Measurements from ENCODE around the gene ATXN3L. TPM values are rescaled to one million over a fixed set of nuclear protein-coding genes. Genes with fewer than 3 reads are reported as not detected.

Gene ATXN3L
- total RNA-seq, 2 experiments from 2014 or later: not detected

- ChIA-PET POLR2A (no interaction called here), CTCF (no interaction called here)
- H3K9me3 Mint-ChIP-seq: no peaks in the 10 kb centered on the region
- DNase-seq: no peak
- H3K4me1 Mint-ChIP-seq: no peaks in the 10 kb centered on the region
- H3K4me3 Mint-ChIP-seq: no peak overlapping the region
- H3K27me3 Mint-ChIP-seq: no peaks in the 10 kb centered on the region
- H3K27ac Mint-ChIP-seq: no peak overlapping the region
- no peaks in the 10 kb centered on the region for H3K36me3 Mint-ChIP-seq (ENCODE audit: low read depth)
These were observed 47.4 kb downstream of the ATXN3L start for GRCh38 chrX:13272426-13272825.

GRCh38 chrX:13271511-13271910 is 48.3 kb downstream of the ATXN3L start:
- ChIA-PET CTCF (no interaction called here), POLR2A (no interaction called here)
- Mint-ChIP-seq H3K27me3 (no peaks in the 10 kb centered on the region), H3K4me1 (no peaks in the 10 kb centered on the region), H3K4me3 (no peak overlapping the region), H3K36me3 (ENCODE audit: low read depth) (no peaks in the 10 kb centered on the region), H3K9me3 (no peaks in the 10 kb centered on the region), H3K27ac (no peak overlapping the region)
- no peak for DNase-seq

DNA sequence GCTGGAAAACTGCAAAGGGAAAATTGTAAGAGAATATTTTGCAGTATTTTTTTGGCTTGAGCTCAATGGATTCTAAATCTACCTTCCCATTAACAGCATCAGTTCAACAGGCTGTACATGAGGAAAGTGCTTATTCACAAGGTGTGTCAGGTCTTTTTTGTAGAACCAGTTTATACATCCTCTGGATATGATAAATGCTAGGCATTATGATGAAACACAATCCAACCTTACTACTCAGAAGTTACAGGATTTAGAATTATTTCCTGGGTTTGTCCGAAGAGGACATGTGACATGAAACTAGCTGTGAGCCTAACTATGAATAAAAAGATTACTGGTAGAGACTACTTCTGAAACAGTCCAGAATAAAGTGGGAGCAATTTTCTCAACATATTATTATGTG is 49.5 kb downstream of the ATXN3L start:
- POLR2A ChIA-PET: no interaction called here
- Mint-ChIP-seq H3K27ac (no peak overlapping the region), H3K9me3 (no peaks in the 10 kb centered on the region), H3K27me3 (no peaks in the 10 kb centered on the region), H3K4me1 (no peaks in the 10 kb centered on the region), H3K36me3 (ENCODE audit: low read depth) (no peaks in the 10 kb centered on the region), H3K4me3 (no peak overlapping the region)
- no peak for DNase-seq
- CTCF ChIA-PET: no interaction called here

GRCh38 chrX:13268874-13269273 is 51.0 kb downstream of the ATXN3L start:
- CTCF ChIA-PET: no interaction called here
- Mint-ChIP-seq H3K4me1 (no peaks in the 10 kb centered on the region), H3K36me3 (ENCODE audit: low read depth) (no peaks in the 10 kb centered on the region), H3K4me3 (no peak overlapping the region), H3K27me3 (no peaks in the 10 kb centered on the region), H3K27ac (no peak overlapping the region), H3K9me3 (no peaks in the 10 kb centered on the region)
- DNase-seq: no peak
- POLR2A ChIA-PET: no interaction called here

Other genes starting within 250 kb of the ATXN3L start
- 1 to 10 TPM; 3.3 to 3.8 TPM for gene EGFL6, start 249.5 kb upstream of the ATXN3L start, total RNA-seq

Measured in activated CD4-positive, alpha-beta memory T cell treated with anti-CD3 and anti-CD28 coated beads, Interleukin-2, amount 10 ng/mL, durations not matched to agents 7 days and 5 days (primary cell).